Thymus (tissue), 11 donors: ENCODE measurements around the gene PRKG1. TPM values are rescaled to one million over a fixed set of nuclear protein-coding genes. Genes with fewer than 3 reads are reported as not detected.

ENCODE experiments used
- DNase-seq, 9 donors: peaks; one replicate each; pipeline ENCODE4 v3.0.0-alpha.2; 2013; ENCODE audit warnings: low spot score in 9 of 9, low read depth in 6 of 9, missing footprints in 1 of 9
- H3K27ac ChIP-seq, 2 donors: one replicate each; pipeline ENCODE4 v1.5.1; 2013; ENCODE audit warnings: control low read depth in 1 of 2, low read depth in 1 of 2, low read length in 1 of 2, mild to moderate bottlenecking in 1 of 2, moderate library complexity in 1 of 2
- H3K27me3 ChIP-seq, 2 donors: one replicate each; pipeline ENCODE4 v1.5.1; 2013; ENCODE audit warnings: low read length in 1 of 2; ENCODE audit not compliant: control insufficient read depth in 2 of 2, insufficient read depth in 1 of 2
- H3K36me3 ChIP-seq, 2 donors: one replicate each; pipeline ENCODE4 v1.5.1; 2013; ENCODE audit warnings: low read length in 1 of 2, mild to moderate bottlenecking in 1 of 2, moderate library complexity in 1 of 2; ENCODE audit not compliant: control insufficient read depth in 2 of 2, insufficient read depth in 2 of 2
- H3K4me1 ChIP-seq, 2 donors: one replicate each; pipeline ENCODE4 v1.5.1; 2013; ENCODE audit warnings: low read length in 2 of 2; ENCODE audit not compliant: control insufficient read depth in 2 of 2, insufficient read depth in 2 of 2
- H3K4me3 ChIP-seq, 2 donors: one replicate each; pipeline ENCODE4 v1.5.1; 2013; ENCODE audit warnings: low read length in 2 of 2, control low read depth in 1 of 2, mild to moderate bottlenecking in 1 of 2
- H3K9me3 ChIP-seq, 2 donors: one replicate each; pipeline ENCODE4 v1.5.1; 2013; ENCODE audit warnings: low read length in 1 of 2, mild to moderate bottlenecking in 1 of 2; ENCODE audit not compliant: control insufficient read depth in 2 of 2, insufficient read depth in 1 of 2
- WGBS: extraction: QIAGEN DNeasy Blood & Tissue Kit; methylation state at CpG from one replicate; pipeline ENCODE4 v1.1.7; 2013; 5-methylcytosine and 5-hydroxymethylcytosine counted together
- polyA plus RNA-seq: library from polyadenylated mRNA; stranded (reverse); fragments of 200-250 nt; gene quantifications from one replicate; pipeline ENCODE4 v1.2.3, GENCODE V29; 2013
- total RNA-seq: library from RNA; stranded (reverse); fragments of 120-200 nt; gene quantifications from one replicate; pipeline ENCODE4 v1.2.4, GENCODE V29; 2013
- donor health status: healthy.

PRKG1 gene
- total and polyA plus RNA-seq, 2 donors = 2.5 to 7.4 TPM

- H3K9me3 ChIP-seq = no peaks in the 10 kb centered on the region
- WGBS = 91% methylated on average over 6 of the region's 6 CpGs
- H3K4me1 ChIP-seq = no peaks in the 10 kb centered on the region
- H3K27ac ChIP-seq = no peak overlapping the region
- DNase-seq = no peak
- no peaks in the 10 kb centered on the region for H3K36me3 ChIP-seq
- H3K4me3 ChIP-seq = no peak overlapping the region
- no peaks in the 10 kb centered on the region for H3K27me3 ChIP-seq
Measured at GRCh38 chr10:52210161-52210560, 1135.9 kb downstream of the PRKG1 start.

GRCh38 chr10:52212062-52212461 is 1137.8 kb downstream of the PRKG1 start:
- no peak for DNase-seq
- Histone ChIP-seq H3K27me3 (no peaks in the 10 kb centered on the region), H3K4me3 (no peak overlapping the region), H3K36me3 (no peaks in the 10 kb centered on the region), H3K4me1 (peaks cover 2 to 4% of the 10 kb centered on the region in 2 donors), H3K9me3 (no peaks in the 10 kb centered on the region), H3K27ac (no peak overlapping the region)
- WGBS = 99% methylated on average over 4 of the region's 4 CpGs

- no peak for DNase-seq
- H3K27ac ChIP-seq = no peak overlapping the region
- H3K4me3 ChIP-seq = no peak overlapping the region
- WGBS = 97% methylated on average over 4 of the region's 4 CpGs
- H3K9me3 ChIP-seq = no peaks in the 10 kb centered on the region
- H3K4me1 ChIP-seq = peaks cover 2 to 4% of the 10 kb centered on the region in 2 donors
- no peaks in the 10 kb centered on the region for H3K36me3 ChIP-seq
- no peaks in the 10 kb centered on the region for H3K27me3 ChIP-seq
Measured at GRCh38 chr10:52212802-52213201, 1138.5 kb downstream of the PRKG1 start.

- Histone ChIP-seq H3K36me3 (no peaks in the 10 kb centered on the region), H3K27ac (no peak overlapping the region), H3K4me1 (peaks cover 2 to 4% of the 10 kb centered on the region in 2 donors), H3K9me3 (no peaks in the 10 kb centered on the region), H3K4me3 (no peak overlapping the region), H3K27me3 (no peaks in the 10 kb centered on the region)
- DNase-seq = no peak
- 91% methylated on average over 3 of the region's 3 CpGs for WGBS
Measured at GRCh38 chr10:52213321-52213752, 1139.0 kb downstream of the PRKG1 start.

- H3K36me3 ChIP-seq = no peaks in the 10 kb centered on the region
- no peak overlapping the region for H3K4me3 ChIP-seq
- peak in 8 of 9 donors; percentile 57 to 85 (median 68) for DNase-seq
- no peaks in the 10 kb centered on the region for H3K27me3 ChIP-seq
- H3K9me3 ChIP-seq = no peaks in the 10 kb centered on the region
- no peak overlapping the region for H3K27ac ChIP-seq
- peaks cover 2 to 4% of the 10 kb centered on the region in 2 donors for H3K4me1 ChIP-seq
Measured at GRCh38 chr10:52215745-52216361, 1141.6 kb downstream of the PRKG1 start.

GRCh38 chr10:52216852-52217251 is 1142.6 kb downstream of the PRKG1 start:
- Histone ChIP-seq H3K4me1 (peaks cover 2 to 4% of the 10 kb centered on the region in 2 donors), H3K36me3 (no peaks in the 10 kb centered on the region), H3K27me3 (no peaks in the 10 kb centered on the region), H3K27ac (peak overlapping the region in 1 of 2 donors; percentile 15), H3K9me3 (no peaks in the 10 kb centered on the region), H3K4me3 (no peak overlapping the region)
- DNase-seq = peak in 4 of 9 donors; percentile 12 to 55 (median 22)
- WGBS = 9% methylated on average over 2 of the region's 2 CpGs

- WGBS = 86% methylated on average over 1 of the region's 1 CpG
- no peak overlapping the region for H3K4me3 ChIP-seq
- no peaks in the 10 kb centered on the region for H3K27me3 ChIP-seq
- no peaks in the 10 kb centered on the region for H3K9me3 ChIP-seq
- H3K27ac ChIP-seq = no peak overlapping the region
- no peak for DNase-seq
- no peaks in the 10 kb centered on the region for H3K36me3 ChIP-seq
- peaks cover 2 to 4% of the 10 kb centered on the region in 2 donors for H3K4me1 ChIP-seq
Measured at GRCh38 chr10:52217531-52217930, 1143.2 kb downstream of the PRKG1 start.

- Histone ChIP-seq H3K27me3 (no peaks in the 10 kb centered on the region), H3K36me3 (no peaks in the 10 kb centered on the region), H3K4me1 (peaks cover 2 to 4% of the 10 kb centered on the region in 2 donors), H3K4me3 (no peak overlapping the region), H3K27ac (no peak overlapping the region), H3K9me3 (no peaks in the 10 kb centered on the region)
- DNase-seq = no peak
- 96% methylated on average over 3 of the region's 3 CpGs for WGBS
Measured at GRCh38 chr10:52220947-52221346, 1146.7 kb downstream of the PRKG1 start.

GRCh38 chr10:52221923-52222322 is 1147.6 kb downstream of the PRKG1 start:
- DNase-seq = no peak
- no peak overlapping the region for H3K4me3 ChIP-seq
- H3K4me1 ChIP-seq = peaks cover 1 to 2% of the 10 kb centered on the region in 2 donors
- H3K27me3 ChIP-seq = no peaks in the 10 kb centered on the region
- no peaks in the 10 kb centered on the region for H3K36me3 ChIP-seq
- 91% methylated on average over 4 of the region's 4 CpGs for WGBS
- no peaks in the 10 kb centered on the region for H3K9me3 ChIP-seq
- no peak overlapping the region for H3K27ac ChIP-seq
